Mesodermal cell (in vitro differentiated cells): ENCODE results near the gene CFAP90.

Source experiments
- H3K27ac ChIP-seq: 2 replicates; pipeline ENCODE4 v1.7.0; 2013; ENCODE audit warnings: mild to moderate bottlenecking, low read depth, low read length, moderate library complexity; ENCODE audit not compliant: severe bottlenecking
- H3K36me3 ChIP-seq: 2 replicates; pipeline ENCODE4 v1.7.1; 2013; ENCODE audit warnings: mild to moderate bottlenecking, low read length, moderate library complexity; ENCODE audit not compliant: control insufficient read depth, insufficient read depth
- H3K4me1 ChIP-seq: one replicate; pipeline ENCODE4 v1.7.1; 2013; ENCODE audit warnings: mild to moderate bottlenecking, low read length; ENCODE audit not compliant: insufficient read depth, control insufficient read depth, poor library complexity, severe bottlenecking
- H3K4me3 ChIP-seq: 2 replicates; pipeline ENCODE4 v1.7.0; 2013; ENCODE audit warnings: low read length, control low read depth, mild to moderate bottlenecking; ENCODE audit not compliant: insufficient read depth, poor library complexity, severe bottlenecking; ENCODE audit errors: extremely low read depth
- H3K9me3 ChIP-seq: 2 replicates; pipeline ENCODE4 v1.7.1; 2013; ENCODE audit warnings: mild to moderate bottlenecking, low read length, moderate library complexity; ENCODE audit not compliant: control insufficient read depth
- WGBS, 2 experiments: methylation state at CpG; one replicate each; pipeline ENCODE4 v1.1.5; 2013; ENCODE audit warnings: missing lambda C conversion rate in 2 of 2; ENCODE audit not compliant: insufficient coverage in 2 of 2; 5-methylcytosine and 5-hydroxymethylcytosine counted together

The CFAP90 gene

DNA sequence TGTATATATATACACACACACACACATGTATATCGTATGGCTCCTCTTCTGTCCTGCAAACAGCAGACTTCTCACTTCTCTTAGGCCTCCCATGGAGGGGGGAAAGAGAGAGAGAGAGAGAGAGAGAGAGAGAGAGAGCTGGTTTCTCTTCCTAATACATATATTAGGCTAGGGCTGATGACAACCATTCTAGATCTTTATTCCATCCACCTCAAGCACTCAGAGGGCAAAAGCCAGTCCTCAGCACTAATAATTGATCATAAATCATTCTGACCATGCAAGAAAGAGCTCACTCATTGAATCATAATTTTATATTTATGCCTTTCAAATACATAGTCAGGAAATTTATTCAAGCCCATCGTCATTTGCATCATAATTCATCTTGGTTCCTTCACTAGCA, 47.0 kb downstream of the CFAP90 start:
- 100% methylated on average over 1 of the region's 2 CpGs; no CpG with 5 or more reads in 1 of the 2 experiments for WGBS, 2 experiments
- H3K9me3 ChIP-seq = no peaks in the 10 kb centered on the region
- H3K27ac ChIP-seq = no peak overlapping the region
- no peak overlapping the region for H3K4me3 ChIP-seq
- H3K4me1 ChIP-seq = no peaks in the 10 kb centered on the region
- no peaks in the 10 kb centered on the region for H3K36me3 ChIP-seq

DNA sequence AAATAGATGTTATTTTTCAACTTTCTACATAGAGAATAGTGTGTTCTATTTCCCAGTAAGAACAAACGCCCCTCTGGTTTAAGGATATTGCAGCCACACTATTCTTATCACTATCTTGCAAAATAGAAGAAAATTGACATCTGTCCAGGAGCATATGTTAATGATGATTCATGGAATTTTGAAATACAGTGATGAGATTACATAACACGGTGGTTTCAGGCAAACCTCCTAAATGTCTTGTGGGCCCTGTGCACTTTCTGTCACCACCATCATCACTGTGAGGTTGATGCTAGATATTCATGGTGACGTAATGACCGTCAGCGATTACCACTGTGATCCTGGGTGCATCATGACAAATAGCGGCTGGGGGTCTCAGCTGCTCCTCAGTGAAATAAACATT, 48.1 kb downstream of the CFAP90 start:
- H3K4me3 ChIP-seq = no peak overlapping the region
- H3K9me3 ChIP-seq = no peaks in the 10 kb centered on the region
- no peak overlapping the region for H3K27ac ChIP-seq
- WGBS, 2 experiments = 100% methylated on average over 1 to 2 of the region's 6 CpGs
- H3K4me1 ChIP-seq = no peaks in the 10 kb centered on the region
- H3K36me3 ChIP-seq = no peaks in the 10 kb centered on the region

DNA sequence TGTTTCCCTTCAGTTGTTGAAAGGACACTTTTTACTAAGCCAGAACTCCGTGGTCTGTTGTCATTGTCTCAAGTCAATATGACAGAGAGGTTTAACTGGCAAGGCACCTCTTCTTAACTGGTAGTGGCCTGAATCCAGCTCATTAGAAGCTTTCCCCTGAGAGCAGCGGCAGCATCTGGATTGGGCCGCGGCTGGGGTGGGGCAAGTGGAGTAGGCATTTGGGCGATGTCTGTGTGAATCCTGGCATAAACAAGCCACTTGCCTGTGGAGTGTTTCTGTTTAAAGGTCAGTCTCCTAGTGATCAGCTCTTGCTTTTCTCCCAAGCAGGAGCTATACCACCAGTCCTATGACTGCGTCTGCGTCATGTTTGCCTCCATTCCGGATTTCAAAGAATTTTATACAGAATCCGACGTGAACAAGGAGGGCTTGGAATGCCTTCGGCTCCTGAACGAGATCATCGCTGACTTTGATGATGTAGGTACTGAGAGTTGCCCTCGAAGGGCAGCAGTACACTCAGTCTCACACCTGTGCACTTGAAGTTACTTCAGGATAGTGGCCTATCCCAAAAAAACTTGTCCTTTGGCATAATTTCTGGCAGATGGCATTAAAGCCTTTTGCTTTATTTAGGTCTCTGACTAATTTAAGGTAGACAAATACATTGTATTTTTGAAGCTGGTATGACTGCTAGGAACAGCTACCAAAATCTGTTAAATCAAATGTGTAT, 48.9 kb downstream of the CFAP90 start:
- Histone ChIP-seq H3K4me1 (no peaks in the 10 kb centered on the region), H3K4me3 (no peak overlapping the region), H3K36me3 (no peaks in the 10 kb centered on the region), H3K9me3 (no peaks in the 10 kb centered on the region), H3K27ac (no peak overlapping the region)
- 95 to 97% methylated on average over 11 to 12 of the region's 14 CpGs for WGBS, 2 experiments

DNA sequence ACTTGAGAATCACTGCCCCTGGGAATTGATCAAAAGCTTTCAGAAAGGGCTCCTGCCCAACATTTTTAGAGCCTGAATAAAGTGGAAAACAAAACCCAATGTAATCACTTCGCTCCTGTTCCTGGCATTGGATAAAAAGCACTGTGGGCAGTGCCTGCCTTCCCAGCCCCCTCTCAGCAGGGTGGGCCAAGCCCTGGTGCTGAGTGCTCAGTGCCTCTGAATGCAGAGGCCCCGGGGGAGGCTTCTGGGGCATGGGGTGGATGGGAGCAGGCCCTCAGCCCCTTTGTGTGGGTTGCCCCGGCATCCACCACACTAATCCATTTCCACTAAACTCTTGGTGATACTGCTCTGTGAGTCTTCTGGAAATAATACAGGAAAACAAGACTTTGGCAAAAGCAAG, 55.6 kb downstream of the CFAP90 start:
- Histone ChIP-seq H3K4me3 (no peak overlapping the region), H3K36me3 (no peaks in the 10 kb centered on the region), H3K27ac (no peak overlapping the region), H3K9me3 (no peaks in the 10 kb centered on the region), H3K4me1 (no peaks in the 10 kb centered on the region)
- 100% methylated on average over 1 of the region's 3 CpGs; no CpG with 5 or more reads in 1 of the 2 experiments for WGBS, 2 experiments

DNA sequence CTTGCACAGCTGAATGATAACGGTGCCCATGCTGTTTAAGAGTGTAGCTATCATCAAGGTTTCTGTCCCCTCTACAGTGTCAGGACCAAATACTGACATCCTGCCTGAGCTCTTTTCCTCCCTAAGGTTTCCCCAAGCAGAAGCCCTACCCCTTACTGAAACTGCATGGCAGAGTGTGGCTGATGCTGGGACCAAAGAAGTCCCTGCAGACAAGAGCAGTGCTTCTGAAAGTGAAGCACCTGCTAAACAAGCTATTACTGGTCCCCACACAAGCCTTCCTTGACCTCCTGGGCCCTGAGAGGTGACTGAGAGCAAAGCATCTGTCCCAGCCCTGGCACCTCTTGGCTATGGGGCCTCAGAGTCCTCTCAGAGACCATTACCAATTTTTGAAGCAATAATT, 56.1 kb downstream of the CFAP90 start:
- H3K4me1 ChIP-seq = no peaks in the 10 kb centered on the region
- no peak overlapping the region for H3K27ac ChIP-seq
- 100% methylated on average over 1 of the region's 1 CpG for WGBS, 2 experiments
- H3K36me3 ChIP-seq = no peaks in the 10 kb centered on the region
- no peaks in the 10 kb centered on the region for H3K9me3 ChIP-seq
- H3K4me3 ChIP-seq = no peak overlapping the region

DNA sequence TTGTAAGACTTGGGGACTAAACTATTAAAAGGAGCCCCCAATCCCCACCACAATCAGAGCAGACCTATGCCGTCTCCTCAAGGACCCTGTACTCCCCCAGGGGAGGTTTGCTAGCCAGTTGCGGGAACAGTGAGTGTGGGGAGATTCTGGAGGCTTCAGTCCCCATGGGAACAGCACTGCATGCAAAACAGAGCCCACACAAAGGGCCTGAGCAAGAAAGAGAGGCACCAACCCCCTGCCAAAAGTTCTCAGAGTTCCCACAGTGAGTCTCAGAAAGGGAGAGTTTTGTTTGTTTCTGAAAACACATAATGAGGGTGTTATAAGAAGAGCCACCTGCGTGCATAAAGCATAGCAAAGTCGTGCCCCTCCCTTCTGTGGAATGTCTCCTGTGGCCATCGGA, 56.6 kb downstream of the CFAP90 start:
- Histone ChIP-seq H3K4me1 (peaks cover 3% of the 10 kb centered on the region), H3K4me3 (no peak overlapping the region), H3K9me3 (no peaks in the 10 kb centered on the region), H3K36me3 (no peaks in the 10 kb centered on the region), H3K27ac (no peak overlapping the region)
- 70 to 86% methylated on average over 1 to 3 of the region's 5 CpGs for WGBS, 2 experiments

DNA sequence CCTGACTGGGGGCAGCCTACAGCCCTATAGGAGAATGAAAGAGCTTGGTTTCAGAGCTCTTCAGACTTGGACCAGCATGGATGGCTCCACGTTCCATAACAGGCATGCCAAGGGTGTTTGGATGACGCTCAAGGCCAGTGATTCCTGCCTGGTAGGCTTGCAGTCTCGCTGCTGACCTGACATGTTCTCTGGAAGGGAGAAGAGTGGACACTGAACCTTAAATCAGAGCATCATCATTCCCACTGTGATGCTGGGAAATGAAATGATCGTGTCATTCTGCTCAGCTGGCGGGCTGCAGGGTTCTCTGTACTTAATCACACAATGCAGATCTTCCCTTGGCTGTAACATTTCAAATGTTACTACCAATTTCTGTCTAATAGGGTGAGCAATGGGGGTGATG, 57.0 kb downstream of the CFAP90 start:
- peaks cover 4% of the 10 kb centered on the region for H3K4me1 ChIP-seq
- 73 to 80% methylated on average over 3 to 5 of the region's 5 CpGs for WGBS, 2 experiments

DNA sequence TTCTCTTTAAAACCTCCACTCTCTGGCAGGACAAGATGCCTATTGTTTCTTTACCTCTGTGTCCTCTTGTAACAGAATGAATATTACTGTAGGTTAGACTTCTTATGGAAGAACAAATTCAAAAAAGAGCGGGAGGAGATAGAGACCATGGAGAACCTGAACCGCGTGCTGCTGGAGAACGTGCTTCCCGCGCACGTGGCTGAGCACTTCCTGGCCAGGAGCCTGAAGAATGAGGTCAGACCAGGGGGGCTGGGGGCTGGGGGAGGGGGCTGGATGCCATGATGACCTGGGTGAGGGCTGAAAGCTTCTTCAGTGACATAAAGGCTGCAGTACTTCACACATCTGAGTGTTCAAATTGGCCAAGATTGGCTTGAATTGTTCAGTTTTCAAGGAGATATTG, 61.4 kb downstream of the CFAP90 start:
- no peaks in the 10 kb centered on the region for H3K36me3 ChIP-seq
- H3K27ac ChIP-seq = no peak overlapping the region
- WGBS, 2 experiments = 84% methylated on average over 4 of the region's 7 CpGs; no CpG with 5 or more reads in 1 of the 2 experiments
- no peaks in the 10 kb centered on the region for H3K9me3 ChIP-seq
- no peak overlapping the region for H3K4me3 ChIP-seq
- H3K4me1 ChIP-seq = peaks cover 4% of the 10 kb centered on the region

More for the DNA sequence above, 57.0 kb downstream of the CFAP90 start:
- Histone ChIP-seq H3K36me3 (no peaks in the 10 kb centered on the region), H3K27ac (no peak overlapping the region), H3K4me3 (no peak overlapping the region), H3K9me3 (no peaks in the 10 kb centered on the region)

DNA sequence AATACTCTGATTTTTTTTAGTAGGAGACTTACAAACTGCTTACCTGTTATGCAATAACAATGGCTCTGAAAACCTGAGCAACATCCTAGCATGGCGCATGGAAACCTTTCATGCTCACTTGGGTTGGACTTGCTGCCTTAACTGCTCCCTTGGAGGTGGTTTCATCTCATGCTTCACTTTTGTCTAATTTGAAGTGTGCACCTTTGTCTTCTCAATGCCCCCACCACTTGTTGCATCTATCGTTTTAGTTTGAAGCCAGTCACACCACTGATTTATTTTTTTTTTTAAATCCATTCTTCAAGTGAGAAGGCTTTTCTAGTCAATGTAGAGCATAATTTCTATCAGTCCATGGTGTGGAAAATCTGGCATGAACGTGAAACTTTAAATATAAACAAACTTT, 63.2 kb downstream of the CFAP90 start:
- no peaks in the 10 kb centered on the region for H3K9me3 ChIP-seq
- WGBS, 2 experiments = 90% methylated on average over 2 of the region's 3 CpGs; no CpG with 5 or more reads in 1 of the 2 experiments
- no peaks in the 10 kb centered on the region for H3K36me3 ChIP-seq
- no peak overlapping the region for H3K4me3 ChIP-seq
- peaks cover 4% of the 10 kb centered on the region for H3K4me1 ChIP-seq
- H3K27ac ChIP-seq = no peak overlapping the region

DNA sequence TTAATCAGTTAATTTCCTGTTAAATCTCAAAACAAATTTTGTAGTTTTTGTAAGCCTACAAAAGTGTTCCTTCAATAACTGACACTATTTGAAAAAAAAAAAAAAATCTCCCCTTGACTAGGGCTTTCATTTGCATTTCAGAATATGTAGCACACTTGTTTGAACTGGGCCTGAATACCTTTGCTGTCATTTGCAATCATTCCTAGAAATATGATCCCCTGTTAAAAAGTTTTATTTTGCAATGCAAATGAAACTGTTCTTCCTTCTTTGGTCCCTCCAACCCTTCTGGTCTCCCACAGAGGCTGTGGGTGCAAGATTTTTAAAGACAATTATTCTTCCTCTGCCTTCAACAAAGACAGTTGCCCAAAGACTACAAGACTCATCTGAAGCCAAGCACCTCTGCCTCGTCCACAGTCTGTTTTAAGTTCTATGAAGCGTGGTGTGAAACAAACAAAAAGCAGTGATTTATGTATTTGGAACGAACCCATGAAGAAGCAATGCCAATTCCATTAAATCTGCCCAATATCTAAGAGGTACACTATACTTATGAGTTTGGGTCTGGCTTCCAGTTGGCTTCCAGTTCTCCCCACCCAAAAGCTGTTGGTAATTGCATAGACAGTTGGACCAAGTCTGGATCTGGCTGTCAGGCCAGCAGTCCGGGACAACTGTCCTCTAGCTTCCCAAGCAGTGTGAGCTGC, 66.1 kb downstream of the CFAP90 start:
- Histone ChIP-seq H3K4me1 (peaks cover 4% of the 10 kb centered on the region), H3K27ac (no peak overlapping the region), H3K9me3 (no peaks in the 10 kb centered on the region), H3K4me3 (no peak overlapping the region), H3K36me3 (no peaks in the 10 kb centered on the region)
- WGBS, 2 experiments = 89 to 93% methylated on average over 1 to 2 of the region's 4 CpGs

DNA sequence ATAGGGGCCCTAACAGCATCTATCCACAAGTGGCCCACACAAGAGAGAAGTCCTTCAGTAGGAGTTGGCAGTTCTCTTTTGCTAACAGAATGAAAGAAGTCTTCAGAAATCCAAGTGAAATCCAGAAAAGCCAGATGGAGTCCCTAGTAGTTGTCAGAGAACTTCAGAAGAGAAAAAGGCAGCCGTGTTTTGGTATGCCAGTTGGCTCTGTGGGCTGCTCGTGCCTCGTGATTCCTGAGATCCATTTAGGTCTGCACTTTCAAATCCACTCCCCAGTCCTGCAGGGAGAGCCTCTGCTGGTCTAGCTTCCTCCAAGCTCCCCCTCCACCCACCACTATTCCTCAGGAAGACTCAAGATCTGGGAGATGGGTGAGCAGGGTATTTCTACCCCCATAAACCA, 69.0 kb downstream of the CFAP90 start:
- no peak overlapping the region for H3K4me3 ChIP-seq
- WGBS, 2 experiments = 43 to 100% methylated on average over 1 to 2 of the region's 3 CpGs
- no peaks in the 10 kb centered on the region for H3K4me1 ChIP-seq
- no peak overlapping the region for H3K27ac ChIP-seq
- no peaks in the 10 kb centered on the region for H3K36me3 ChIP-seq
- H3K9me3 ChIP-seq = no peaks in the 10 kb centered on the region
